BJ (cell line): ENCODE measurements around the gene DNAJC25. TPM values are rescaled to one million over a fixed set of nuclear protein-coding genes. Genes with fewer than 3 reads are reported as not detected.
"Not testable (repeated sequence)": the region's sequence is repeated elsewhere in the genome, so short reads cannot be mapped to it uniquely, and the experiment has no call there.

Experiments
- CTCF ChIA-PET: fragments of 350-600 bp; formaldehyde crosslinking; extraction: SDS; loops from one replicate; lab custom pipeline; 2021; ENCODE audit warnings: antibody characterized with exemption, inconsistent platforms; lab: Yijun Ruan, JAX
- POLR2A ChIA-PET: fragments of 300-600 bp; sonication (Branson Sonifier 250); formaldehyde crosslinking; extraction: SDS; loops from one replicate; lab custom pipeline; 2021; ENCODE audit warnings: antibody characterized with exemption; lab: Charles Lee
- DNase-seq: peaks from one replicate; pipeline ENCODE4 v3.0.0-alpha.2; 2011; ENCODE audit warnings: low read depth
- H3K27me3 ChIP-seq: 2 replicates; pipeline ENCODE4 v1.6.0; 2011; ENCODE audit warnings: low read length; ENCODE audit not compliant: control insufficient read depth, insufficient read depth
- H3K36me3 ChIP-seq: 2 replicates; pipeline ENCODE4 v1.5.1; 2011; ENCODE audit warnings: low read length; ENCODE audit not compliant: control insufficient read depth, insufficient read depth
- H3K4me3 ChIP-seq: 2 replicates; pipeline ENCODE4 v1.5.1; 2011; ENCODE audit warnings: low read depth, mild to moderate bottlenecking, control low read depth, low read length
- polyA plus RNA-seq: library from polyadenylated mRNA; depleted of rRNA; stranded (reverse); fragments of >200 nt; gene quantifications from 2 replicates; pipeline ENCODE4 v1.2.3, GENCODE V29; 2011
- TF ChIP-seq, protein P1 (sequence below): IDR thresholded peaks from 2 replicates; pipeline ENCODE4 v1.5.1; 2011; ENCODE audit warnings: low read depth, mild to moderate bottlenecking, control low read depth, inconsistent platforms, low read length, moderate library complexity; ENCODE audit not compliant: insufficient read depth

Gene DNAJC25
- polyA plus RNA-seq, 1 experiment: 4.9 TPM

DNA sequence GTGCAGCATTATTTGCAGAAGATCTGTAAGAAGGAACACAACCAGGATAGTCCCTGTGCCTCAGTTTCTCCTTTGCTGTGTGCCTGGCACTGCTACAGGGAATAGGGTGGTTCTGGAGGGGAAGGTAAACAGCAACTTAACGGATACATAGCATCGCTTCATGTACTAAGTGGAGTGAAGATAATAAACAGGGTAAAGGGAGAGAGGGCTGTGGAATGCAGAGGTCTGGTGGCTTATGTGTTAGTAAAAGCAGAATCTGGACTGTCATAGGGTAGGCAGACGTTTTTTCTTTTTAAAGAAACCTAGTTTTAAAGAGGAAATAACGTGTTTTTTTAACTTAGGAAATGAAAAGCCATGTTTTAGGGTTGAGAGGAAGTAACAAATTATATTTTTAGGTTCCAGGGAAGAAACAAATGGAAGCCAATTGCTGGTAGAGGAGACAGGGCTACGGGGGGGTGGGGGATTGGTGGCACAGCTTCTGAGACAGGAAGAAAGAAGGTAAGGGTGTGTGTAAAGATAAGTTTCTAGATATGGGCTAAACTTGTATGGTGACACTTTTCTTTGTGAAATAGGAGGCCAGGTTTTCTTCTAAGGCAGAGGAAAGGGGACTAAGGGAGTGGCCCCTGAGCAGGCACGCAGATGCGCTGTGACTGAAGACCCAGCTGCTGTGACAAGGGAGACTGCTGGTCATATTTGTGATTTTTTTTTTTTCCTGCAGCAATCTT, 31.6 kb downstream of the DNAJC25 start:
- ChIA-PET POLR2A (no interaction called here), CTCF (interaction anchor here (1.2 kb wide), 1 partner anchor 47 kb away, joined by 3 read pairs; no protein-coding TSS in a partner anchor)
- Histone ChIP-seq H3K27me3 (no peaks in the 10 kb centered on the region), H3K4me3 (peak overlapping the region; percentile 71), H3K36me3 (peaks cover 1% of the 10 kb centered on the region; the same call in 1 of the 2 replicates)
- TF ChIP-seq, protein P1, sequence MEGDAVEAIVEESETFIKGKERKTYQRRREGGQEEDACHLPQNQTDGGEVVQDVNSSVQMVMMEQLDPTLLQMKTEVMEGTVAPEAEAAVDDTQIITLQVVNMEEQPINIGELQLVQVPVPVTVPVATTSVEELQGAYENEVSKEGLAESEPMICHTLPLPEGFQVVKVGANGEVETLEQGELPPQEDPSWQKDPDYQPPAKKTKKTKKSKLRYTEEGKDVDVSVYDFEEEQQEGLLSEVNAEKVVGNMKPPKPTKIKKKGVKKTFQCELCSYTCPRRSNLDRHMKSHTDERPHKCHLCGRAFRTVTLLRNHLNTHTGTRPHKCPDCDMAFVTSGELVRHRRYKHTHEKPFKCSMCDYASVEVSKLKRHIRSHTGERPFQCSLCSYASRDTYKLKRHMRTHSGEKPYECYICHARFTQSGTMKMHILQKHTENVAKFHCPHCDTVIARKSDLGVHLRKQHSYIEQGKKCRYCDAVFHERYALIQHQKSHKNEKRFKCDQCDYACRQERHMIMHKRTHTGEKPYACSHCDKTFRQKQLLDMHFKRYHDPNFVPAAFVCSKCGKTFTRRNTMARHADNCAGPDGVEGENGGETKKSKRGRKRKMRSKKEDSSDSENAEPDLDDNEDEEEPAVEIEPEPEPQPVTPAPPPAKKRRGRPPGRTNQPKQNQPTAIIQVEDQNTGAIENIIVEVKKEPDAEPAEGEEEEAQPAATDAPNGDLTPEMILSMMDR: no peak
- DNase-seq: no peak

DNA sequence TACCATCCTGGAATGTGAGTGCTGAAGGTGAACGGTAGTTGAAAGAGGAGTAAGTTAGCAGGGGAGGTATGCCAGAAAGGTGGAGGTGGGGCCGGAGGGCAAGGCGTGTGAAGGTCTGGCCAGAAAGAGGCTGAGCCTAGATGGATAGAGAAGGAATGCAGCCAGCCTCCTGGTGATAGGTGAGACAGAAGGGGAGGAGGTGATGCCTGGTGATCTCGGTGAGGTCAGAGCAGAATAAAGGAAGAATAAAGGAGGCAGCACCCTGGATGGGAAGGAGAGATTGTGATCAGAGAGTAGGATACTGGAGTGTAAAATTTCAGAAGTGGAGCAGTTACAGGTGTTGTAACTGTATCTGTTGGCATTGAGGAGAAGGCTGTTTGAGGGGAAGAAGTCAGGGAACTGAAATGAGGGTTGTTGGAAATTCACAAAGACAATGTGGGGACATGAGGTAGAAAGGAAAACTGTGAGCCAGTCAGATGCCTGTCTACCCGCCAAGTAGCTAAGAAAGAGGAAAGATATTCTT, 32.2 kb downstream of the DNAJC25 start:
- Histone ChIP-seq H3K36me3 (peaks cover 1% of the 10 kb centered on the region; the same call in 1 of the 2 replicates), H3K27me3 (no peaks in the 10 kb centered on the region), H3K4me3 (no peak overlapping the region)
- no peak for DNase-seq
- ChIA-PET CTCF (interaction anchor here (1.2 kb wide), 1 partner anchor 48 kb away, joined by 3 read pairs; no protein-coding TSS in a partner anchor), POLR2A (no interaction called here)
- TF ChIP-seq, protein P1: no peak

DNA sequence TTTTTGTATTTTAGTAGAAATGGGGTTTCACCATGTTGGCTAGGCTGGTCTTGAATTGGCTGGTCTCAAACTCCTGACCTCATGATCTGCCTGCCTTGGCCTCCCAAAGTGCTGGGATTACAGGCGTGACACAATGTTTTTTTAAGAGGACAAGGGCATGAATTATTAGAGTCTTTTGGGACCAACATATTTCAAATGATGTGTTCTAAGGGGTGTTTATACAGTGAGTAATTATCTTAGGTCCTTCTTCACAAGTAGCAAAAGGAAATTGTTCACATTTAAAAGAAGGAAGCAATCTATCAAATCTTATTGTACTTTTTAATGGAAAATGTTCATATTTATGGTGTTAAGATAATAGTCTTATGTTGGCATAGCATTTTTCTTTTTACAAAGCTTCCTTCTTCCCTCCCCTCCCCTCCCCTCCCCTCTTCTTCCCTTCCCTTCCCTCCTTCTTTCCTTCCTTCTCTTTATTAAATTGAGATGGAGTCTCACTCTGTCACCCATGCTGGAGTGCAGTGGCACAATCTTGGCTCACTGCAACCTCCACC, 37.0 kb downstream of the DNAJC25 start:
- Histone ChIP-seq H3K27me3 (no peaks in the 10 kb centered on the region), H3K36me3 (peaks cover 3% of the 10 kb centered on the region; the same call in 1 of the 2 replicates), H3K4me3 (no peak overlapping the region)
- ChIA-PET POLR2A (no interaction called here), CTCF (no interaction called here)
- TF ChIP-seq, protein P1: no peak
- DNase-seq: no peak

DNA sequence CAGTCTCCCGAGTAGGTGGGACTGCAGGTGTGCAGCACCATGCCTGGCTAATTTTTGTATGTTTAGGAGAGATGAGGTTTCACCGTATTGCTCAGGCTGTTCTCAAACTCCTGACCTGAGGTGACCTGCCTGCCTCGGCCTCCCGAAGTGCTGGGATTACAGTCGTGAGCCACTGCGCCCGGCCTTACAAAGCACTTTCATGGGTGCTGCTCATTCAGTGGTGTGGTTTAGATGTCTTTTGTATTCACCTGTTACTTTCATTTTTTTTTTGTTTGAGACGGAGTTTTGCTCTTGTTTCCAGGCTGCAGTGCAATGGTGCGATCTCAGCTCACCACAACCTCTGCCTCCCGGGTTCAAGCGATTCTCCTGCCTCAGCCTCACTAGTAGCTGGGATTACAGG, 37.5 kb downstream of the DNAJC25 start:
- H3K36me3 ChIP-seq, CTCF ChIA-PET, DNase-seq, H3K27me3 ChIP-seq, POLR2A ChIA-PET, H3K4me3 ChIP-seq: not testable (repeated sequence)

- POLR2A ChIA-PET: interaction anchor here (0.6 kb wide), 1 partner anchor 73 kb away, joined by 3 read pairs; no protein-coding TSS in a partner anchor
- no peak overlapping the region for H3K4me3 ChIP-seq
- DNase-seq: no peak
Measured at GRCh38 chr9:111674319-111674718, 43.2 kb downstream of the DNAJC25 start.

More at GRCh38 chr9:111674319-111674718, 43.2 kb downstream of the DNAJC25 start:
- Histone ChIP-seq H3K27me3 (no peaks in the 10 kb centered on the region), H3K36me3 (peaks cover 3% of the 10 kb centered on the region; the same call in 1 of the 2 replicates)
- TF ChIP-seq, protein P1: no peak
- CTCF ChIA-PET: no interaction called here
